OCI-LY7 (cell line): ENCODE data around the gene CCDC179. TPM values are rescaled to one million over a fixed set of nuclear protein-coding genes. Genes with fewer than 3 reads are reported as not detected.

ENCODE experiments used
- BruUV-seq: library from RNA; stranded (reverse); fragments of 400-500 nt; replicated peaks from 2 replicates; lab custom pipeline; 2021; lab: Mats Ljungman, UMichigan
- CTCF ChIA-PET: fragments of 300-600 bp; sonication (Branson Sonifier 250); formaldehyde crosslinking; loops from one replicate; lab custom pipeline; 2022; ENCODE audit warnings: antibody characterized with exemption; ENCODE audit not compliant: unreplicated experiment; lab: Charles Lee
- POLR2A ChIA-PET: fragments of 300-600 bp; sonication (Branson Sonifier 250); formaldehyde crosslinking; loops from one replicate; lab custom pipeline; 2022; ENCODE audit warnings: antibody characterized with exemption; lab: Charles Lee
- DNase-seq: peaks from one replicate; pipeline ENCODE4 v3.0.0-alpha.2; 2015; ENCODE audit warnings: low spot score
- H2AFZ ChIP-seq: fragments of 200-600 bp; sonication (generic), shearing (Covaris generic); 2 replicates; pipeline ENCODE4 v1.6.1; 2014; ENCODE audit warnings: mild to moderate bottlenecking, antibody characterized with exemption, low read length, moderate library complexity
- H3K27ac ChIP-seq: fragments of 200-600 bp; sonication (generic); 2 replicates; pipeline ENCODE4 v1.5.1; 2014; ENCODE audit warnings: mixed run types, low read depth, mild to moderate bottlenecking, moderate library complexity, low read length, inconsistent platforms; ENCODE audit not compliant: poor library complexity, severe bottlenecking
- H3K36me3 ChIP-seq: fragments of 200-600 bp; sonication (generic); 2 replicates; pipeline ENCODE4 v1.6.1; 2014; ENCODE audit warnings: mild to moderate bottlenecking, antibody characterized with exemption, low read length, moderate library complexity, mixed read lengths; ENCODE audit not compliant: insufficient read depth
- H3K4me1 ChIP-seq: fragments of 200-600 bp; sonication (generic); 2 replicates; pipeline ENCODE4 v1.5.1; 2014; ENCODE audit warnings: mild to moderate bottlenecking, low read length; ENCODE audit not compliant: insufficient read depth, poor library complexity, severe bottlenecking
- H3K4me2 ChIP-seq: fragments of 200-600 bp; sonication (generic); 2 replicates; pipeline ENCODE4 v1.6.1; 2014; ENCODE audit warnings: mild to moderate bottlenecking, low read length
- H3K4me3 ChIP-seq: fragments of 200-600 bp; sonication (generic); 2 replicates; pipeline ENCODE4 v1.5.1; 2014; ENCODE audit warnings: mild to moderate bottlenecking, low read depth, low read length; ENCODE audit not compliant: poor library complexity, severe bottlenecking
- H3K79me2 ChIP-seq: fragments of 200-600 bp; sonication (generic); 2 replicates; pipeline ENCODE4 v1.6.1; 2016; ENCODE audit warnings: low read depth, mild to moderate bottlenecking, low read length, moderate library complexity, mixed read lengths; ENCODE audit not compliant: insufficient read depth
- H3K9me2 ChIP-seq: fragments of 200-600 bp; sonication (generic); 2 replicates; pipeline ENCODE4 v1.6.1; 2016; ENCODE audit warnings: mild to moderate bottlenecking, low read length, mixed read lengths; ENCODE audit not compliant: insufficient read depth
- H3K9me3 ChIP-seq: fragments of 200-600 bp; sonication (generic); 2 replicates; pipeline ENCODE4 v1.6.1; 2014; ENCODE audit warnings: mild to moderate bottlenecking, mixed run types, low read length, mixed read lengths
- H4K20me1 ChIP-seq: fragments of 200-600 bp; sonication (generic); 2 replicates; pipeline ENCODE4 v1.6.1; 2014; ENCODE audit warnings: mild to moderate bottlenecking, antibody characterized with exemption, low read length, moderate library complexity, mixed read lengths; ENCODE audit not compliant: insufficient read depth
- CTCF ChIP-seq: fragments of 200-600 bp; sonication (generic); conservative IDR thresholded peaks from 2 replicates; pipeline ENCODE4 v1.5.1; 2014; ENCODE audit warnings: mild to moderate bottlenecking, antibody characterized with exemption, low read length, moderate library complexity, mixed read lengths
- EZH2phosphoT487 ChIP-seq: fragments of 200-600 bp; sonication (generic); IDR thresholded peaks from 2 replicates; pipeline ENCODE4 v1.6.1; 2018; ENCODE audit warnings: low read depth, borderline replicate concordance, mild to moderate bottlenecking, mixed run types, antibody characterized with exemption, low read length, moderate library complexity, mixed read lengths
- intact Hi-C: fragments of 100-400 bp; cut with micrococcal nuclease; formaldehyde crosslinking; loops from one replicate; pipeline ENCODE4 v1.10.0; 2022; ENCODE audit not compliant: unreplicated experiment
- total RNA-seq, 2 experiments: library from RNA; depleted of rRNA in 1 of 2; stranded (reverse); fragments of >200 nt in 1 of 2; shearing (Covaris generic) in 1 of 2; gene quantifications; 2 replicates each; pipeline ENCODE4 v1.2.3, GENCODE V29; 2014 to 2022

Gene CCDC179
- total RNA-seq, 2 experiments from 2014 or later = not detected

GRCh38 chr11:22832315-22833015 is 27.8 kb downstream of the CCDC179 start:
- no peaks in the 10 kb centered on the region for H3K9me3 ChIP-seq
- no peaks in the 10 kb centered on the region for H4K20me1 ChIP-seq
- no peaks in the 10 kb centered on the region for H3K9me2 ChIP-seq
- no peaks in the 10 kb centered on the region for H3K36me3 ChIP-seq
- H3K4me2 ChIP-seq = no peak overlapping the region
- no TSS peak for BruUV-seq
- DNase-seq = no peak
- no peaks in the 10 kb centered on the region for H3K79me2 ChIP-seq
- H3K4me3 ChIP-seq = no peak overlapping the region
- intact Hi-C loops = no loop called here
- CTCF ChIA-PET = no interaction called here
- TF ChIP-seq CTCF = no peak
- no peak for TF ChIP-seq EZH2phosphoT487
- H2AFZ ChIP-seq = no peak overlapping the region
- no peak overlapping the region for H3K27ac ChIP-seq
- POLR2A ChIA-PET = interaction anchor here (0.5 kb wide), 1 partner anchor 10 kb away, joined by 3 read pairs; no protein-coding TSS in a partner anchor
- H3K4me1 ChIP-seq = no peaks in the 10 kb centered on the region

- Histone ChIP-seq H3K36me3 (no peaks in the 10 kb centered on the region), H3K9me3 (no peaks in the 10 kb centered on the region), H3K9me2 (no peaks in the 10 kb centered on the region), H3K4me1 (no peaks in the 10 kb centered on the region), H3K4me2 (no peak overlapping the region), H3K4me3 (no peak overlapping the region), H3K79me2 (no peaks in the 10 kb centered on the region), H3K27ac (no peak overlapping the region), H4K20me1 (no peaks in the 10 kb centered on the region), H2AFZ (no peak overlapping the region)
- ChIA-PET CTCF (no interaction called here), POLR2A (interaction anchor here (0.6 kb wide), 1 partner anchor 1697 kb away, joined by 4 read pairs; no protein-coding TSS in a partner anchor)
- intact Hi-C loops = no loop called here
- TF ChIP-seq EZH2phosphoT487 (no peak), CTCF (no peak)
- BruUV-seq = no TSS peak
- no peak for DNase-seq
These were observed 30.2 kb downstream of the CCDC179 start for GRCh38 chr11:22830082-22830414.
